GM21381 (cell line): ENCODE measurements around the gene RIT2.

Source experiments
- ATAC-seq: cut with Tn5 transposase; IDR thresholded peaks from one replicate; pipeline ENCODE4 v1.9.1; 2021; ENCODE audit warnings: mild to moderate bottlenecking, moderate library complexity; ENCODE audit not compliant: unreplicated experiment

The RIT2 gene

DNA sequence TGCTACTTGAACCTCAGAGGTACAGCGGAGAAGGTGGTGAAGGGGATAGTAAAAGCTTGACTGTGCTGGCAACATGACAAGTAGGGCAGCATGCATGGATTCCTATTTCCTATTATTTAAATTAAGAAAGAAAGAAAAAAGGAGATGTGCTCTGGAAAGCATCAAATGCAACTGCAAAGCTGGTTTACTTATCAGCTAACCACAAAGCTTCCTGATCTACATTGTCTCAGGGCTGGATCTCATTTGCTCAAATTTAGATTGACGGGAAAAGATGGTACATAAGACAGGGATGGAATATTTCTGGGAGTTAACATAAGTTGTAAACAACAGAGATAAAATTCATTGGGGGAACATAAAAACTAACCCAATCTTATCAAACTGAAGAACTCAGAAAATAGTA is 178.0 kb downstream of the RIT2 start:
- ATAC-seq, result no peak

- no peak for ATAC-seq
Measured at GRCh38 chr18:42936289-42936688, 179.2 kb downstream of the RIT2 start.

GRCh38 chr18:42931491-42931890 is 184.0 kb downstream of the RIT2 start:
- no peak for ATAC-seq

DNA sequence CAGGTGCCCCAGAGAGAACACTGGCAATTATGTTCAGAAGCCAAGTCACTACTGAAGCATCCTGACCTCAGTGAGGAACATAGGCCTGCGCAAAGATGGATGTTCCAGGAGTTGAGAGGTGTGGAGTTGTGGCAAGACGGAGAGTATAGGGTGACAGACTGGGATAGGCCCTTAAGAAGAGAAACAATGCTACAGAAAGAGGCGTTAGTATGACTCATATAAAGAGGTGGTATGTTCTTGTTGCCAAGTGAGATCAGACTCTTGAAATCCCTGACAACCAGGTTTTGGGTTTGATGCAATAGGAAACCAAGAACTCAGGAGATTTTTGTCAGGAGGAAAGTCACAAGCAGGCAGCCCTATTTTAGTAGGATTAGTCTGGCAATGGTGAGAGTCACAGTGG is 185.6 kb downstream of the RIT2 start:
- no peak for ATAC-seq

DNA sequence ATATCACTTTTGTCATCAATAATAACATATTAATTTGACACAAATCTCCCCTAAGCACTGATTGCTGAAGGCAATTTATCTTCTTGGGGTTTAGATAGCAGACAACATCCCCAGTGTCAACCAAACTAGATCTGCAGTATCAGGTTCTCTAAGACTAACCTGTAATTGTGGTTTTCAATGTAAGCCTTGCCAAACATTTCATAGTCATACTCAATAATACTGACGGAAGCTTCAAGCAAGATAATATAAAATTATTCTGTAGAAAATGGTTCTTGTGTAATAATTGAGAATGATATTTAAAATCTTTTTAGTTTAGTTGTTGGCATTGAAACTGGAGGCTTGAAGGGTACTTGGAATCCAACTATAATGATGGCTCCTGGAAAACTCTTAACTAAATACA is 186.3 kb downstream of the RIT2 start:
- no peak for ATAC-seq

GRCh38 chr18:42925036-42925435 is 190.4 kb downstream of the RIT2 start:
- no peak for ATAC-seq

GRCh38 chr18:42922363-42922762 is 193.1 kb downstream of the RIT2 start:
- no peak for ATAC-seq

- no peak for ATAC-seq
Measured at GRCh38 chr18:42921226-42921737, 194.2 kb downstream of the RIT2 start.

GRCh38 chr18:42920621-42921020 is 194.9 kb downstream of the RIT2 start:
- ATAC-seq, result no peak

GRCh38 chr18:42915299-42915698 is 200.2 kb downstream of the RIT2 start:
- ATAC-seq, result no peak

DNA sequence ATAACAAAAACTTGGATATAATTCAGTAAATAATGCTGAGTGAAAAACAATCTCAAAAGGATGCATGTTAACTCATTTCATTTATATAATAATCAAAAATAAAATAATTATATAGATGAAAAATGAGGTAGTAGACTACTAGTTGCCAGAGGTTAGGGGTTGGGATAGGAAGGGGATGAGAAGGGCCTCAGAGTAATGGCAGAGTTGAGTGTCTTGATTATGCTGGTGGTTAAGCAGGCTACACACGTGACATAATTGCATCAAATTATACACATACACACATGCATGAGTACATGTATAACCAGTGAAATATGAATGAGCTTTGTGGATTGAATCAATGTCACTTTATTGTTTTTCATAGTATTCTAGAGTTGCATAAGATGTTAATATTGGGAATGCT is 201.0 kb downstream of the RIT2 start:
- ATAC-seq, result no peak

DNA sequence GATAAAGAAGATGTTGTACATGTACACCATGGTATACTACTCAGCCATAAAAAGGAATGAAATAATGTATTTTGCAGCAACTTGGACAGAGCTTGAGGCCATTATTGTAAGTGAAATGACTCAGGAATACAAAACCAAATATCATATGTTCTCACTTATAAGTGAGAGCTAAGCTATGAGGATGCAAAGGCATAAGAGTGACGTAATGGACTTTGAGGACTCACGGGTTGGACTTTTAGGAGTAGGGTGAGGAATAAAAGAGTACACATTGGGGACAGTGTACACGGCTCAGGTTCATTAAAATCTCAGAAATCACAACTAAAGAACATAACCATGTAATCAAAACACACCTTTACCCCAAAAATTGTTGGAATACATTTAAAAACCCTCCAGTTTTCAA is 206.4 kb downstream of the RIT2 start:
- ATAC-seq, result no peak

DNA sequence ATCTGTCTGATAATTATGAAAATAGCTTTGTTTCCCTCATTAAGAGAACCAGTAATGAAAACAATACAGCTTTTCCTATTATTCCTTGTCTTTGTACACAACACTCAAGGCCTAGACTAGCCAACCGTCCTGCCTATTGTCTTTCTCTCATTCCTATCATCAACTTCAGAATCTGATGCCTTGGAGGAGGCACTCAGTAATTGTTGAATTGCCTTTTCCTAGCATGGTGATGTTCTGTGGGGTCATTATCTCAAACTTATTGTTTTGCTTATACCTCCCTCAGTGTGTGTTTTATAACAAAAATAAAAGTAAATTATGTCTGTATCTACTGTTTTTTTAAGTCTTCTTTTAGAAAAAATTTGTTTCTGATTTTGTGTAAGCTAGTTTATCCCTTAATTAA is 208.7 kb downstream of the RIT2 start:
- no peak for ATAC-seq

DNA sequence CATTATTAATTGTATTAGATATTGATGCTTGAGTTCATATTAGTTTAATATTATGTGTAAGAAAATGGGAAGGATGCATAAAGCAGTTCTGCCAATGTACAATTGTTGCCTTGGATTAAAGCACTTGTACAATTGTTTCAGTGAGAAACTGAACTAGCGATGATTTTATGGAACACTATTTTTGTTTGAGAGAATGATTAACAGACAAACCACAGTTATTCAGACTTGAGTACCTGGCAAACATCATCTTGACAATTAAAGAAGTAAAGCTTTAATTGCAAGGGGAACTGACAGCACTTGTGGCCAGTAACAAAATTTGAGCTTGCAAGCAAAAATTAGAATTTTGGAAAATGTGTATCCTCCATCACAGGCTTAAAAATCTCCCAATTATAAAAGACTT is 214.3 kb downstream of the RIT2 start:
- ATAC-seq, result no peak

DNA sequence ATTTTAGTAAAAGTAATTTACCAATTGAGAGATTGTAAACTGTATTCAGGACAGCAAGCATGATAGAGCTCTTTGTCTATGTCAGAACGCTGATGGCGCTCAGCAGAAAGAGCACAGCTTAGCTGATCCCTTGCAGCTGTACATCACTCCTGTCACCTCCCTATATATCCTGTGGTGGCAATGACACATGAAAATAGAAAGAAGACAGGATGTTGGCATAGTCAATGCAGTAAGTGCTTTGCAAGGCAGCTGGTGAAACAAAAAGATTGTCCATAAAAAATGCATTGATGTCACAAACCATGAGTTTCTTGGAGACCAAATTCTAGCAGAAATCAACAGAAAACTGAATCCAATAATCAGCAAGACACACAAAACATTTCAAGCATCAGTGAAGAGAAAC is 221.5 kb downstream of the RIT2 start:
- no peak for ATAC-seq

DNA sequence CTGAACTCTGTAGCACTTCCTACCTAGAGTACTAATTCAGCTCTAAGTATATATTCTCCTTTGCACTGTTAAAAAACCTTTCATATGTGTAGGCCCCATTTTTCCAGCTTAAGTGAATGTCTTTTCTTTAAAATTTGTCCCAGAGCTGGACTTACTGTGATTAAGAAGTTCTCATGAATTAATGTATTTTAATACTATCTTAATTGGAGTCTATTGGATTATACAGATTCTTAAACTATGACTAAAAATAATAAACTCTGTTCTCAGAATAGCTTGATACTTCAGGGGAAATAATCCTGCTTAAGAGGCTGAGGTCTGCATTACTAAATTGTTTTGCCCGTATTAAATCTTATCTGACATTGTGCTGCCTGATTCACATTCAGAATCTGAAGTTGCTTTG is 223.3 kb downstream of the RIT2 start:
- no peak for ATAC-seq

- no peak for ATAC-seq
Measured at GRCh38 chr18:42891705-42892104, 223.8 kb downstream of the RIT2 start.

DNA sequence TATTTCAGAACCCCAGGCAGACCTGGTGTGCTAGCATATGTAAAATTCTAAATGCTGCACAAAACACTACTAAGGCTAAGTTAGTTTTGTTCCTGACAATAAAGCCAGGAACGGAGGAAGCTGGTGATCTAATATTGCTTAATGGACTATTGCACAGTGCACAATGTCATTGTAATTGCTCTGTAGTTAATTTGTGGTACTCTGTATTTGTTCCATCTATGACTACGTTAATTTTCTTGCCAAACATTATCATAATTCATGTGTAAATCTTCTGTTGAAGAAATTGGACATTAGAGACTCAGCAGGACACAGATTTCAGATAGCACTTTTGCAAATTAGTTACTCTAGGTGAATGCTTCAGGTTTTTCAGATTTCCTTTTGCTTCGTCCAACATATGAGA is 232.3 kb downstream of the RIT2 start:
- no peak for ATAC-seq

- no peak for ATAC-seq
Measured at GRCh38 chr18:42882122-42882521, 233.4 kb downstream of the RIT2 start.

DNA sequence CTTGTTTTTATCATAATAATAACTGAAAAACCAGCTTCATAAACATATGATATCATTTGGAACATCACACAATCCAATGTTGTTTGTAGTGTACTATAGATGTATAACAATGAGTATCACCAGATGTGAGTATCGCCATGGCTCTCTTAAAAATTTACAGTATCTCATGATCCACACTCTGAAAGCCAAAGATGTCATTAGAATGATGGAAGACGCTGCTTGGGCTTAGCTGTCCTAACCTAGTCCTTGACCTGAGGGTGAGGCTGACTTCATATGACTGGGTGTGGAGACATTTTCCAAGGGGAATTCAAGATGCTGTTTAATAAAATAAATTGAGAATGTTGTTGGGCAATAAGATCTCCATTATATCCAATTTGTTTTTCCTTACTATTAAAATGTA is 242.6 kb downstream of the RIT2 start:
- ATAC-seq, result no peak

GRCh38 chr18:42864876-42865275 is 250.6 kb downstream of the RIT2 start:
- no peak for ATAC-seq

- ATAC-seq, result no peak
Measured at GRCh38 chr18:42861271-42861670, 254.2 kb downstream of the RIT2 start.

DNA sequence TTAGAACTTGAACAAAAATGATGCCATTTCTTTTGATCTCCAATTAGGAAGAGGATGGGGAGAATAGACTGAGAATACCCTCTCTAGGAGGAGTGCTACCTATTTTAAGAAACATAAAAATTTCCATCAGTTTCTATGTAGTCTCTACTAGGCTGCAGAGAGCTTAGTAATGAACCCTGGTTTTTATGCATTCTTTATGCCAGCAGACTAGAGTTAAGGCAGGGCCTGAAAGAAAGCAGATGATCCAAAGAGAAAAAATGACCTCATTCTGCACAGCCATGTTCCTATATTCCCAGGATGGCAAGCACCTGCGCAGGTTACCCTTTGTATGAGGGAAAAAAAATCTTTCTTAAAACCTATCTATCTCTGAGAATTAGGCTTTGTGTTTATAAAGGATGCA is 254.9 kb downstream of the RIT2 start:
- ATAC-seq, result no peak

DNA sequence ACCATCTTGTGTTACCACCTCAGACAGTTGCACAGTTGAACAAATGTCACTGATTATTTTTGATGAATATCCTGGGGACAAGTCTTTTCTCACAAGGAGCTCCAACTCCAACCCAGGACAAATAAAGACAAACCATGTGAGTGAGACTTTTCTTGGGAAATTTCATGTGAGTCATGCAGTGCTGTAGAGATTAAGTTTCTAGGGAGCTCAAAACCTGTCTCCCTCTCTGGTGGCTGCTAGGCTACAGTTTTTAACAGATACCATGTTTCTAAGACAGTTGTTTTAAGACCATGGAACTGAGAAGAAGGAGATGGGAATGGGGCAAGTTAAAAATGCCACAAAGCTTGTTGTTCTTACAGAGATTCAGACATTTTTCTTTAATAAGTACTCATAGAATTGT is 255.5 kb downstream of the RIT2 start:
- ATAC-seq, result no peak
